Right lobe of liver (tissue), 6 donors: ENCODE data around the gene NIT2. TPM values are rescaled to one million over a fixed set of nuclear protein-coding genes. Genes with fewer than 3 reads are reported as not detected.

Experiments
- ATAC-seq, 4 donors: fragments of 200-7000 bp; cut with Tn5 transposase; one replicate each; pipeline ENCODE4 v1.9.1; 2020; ENCODE audit warnings: mild to moderate bottlenecking in 4 of 4, moderate library complexity in 4 of 4
- DNase-seq, 3 donors: peaks; one replicate each; pipeline ENCODE4 v3.0.0-alpha.2; 2020
- H3K27ac ChIP-seq, 3 donors: fragments of 200-600 bp; one replicate each; pipeline ENCODE4 v1.8.0; 2022
- H3K27me3 ChIP-seq, 2 donors: fragments of 200-600 bp; one replicate each; pipeline ENCODE4 v1.8.0; 2022
- H3K36me3 ChIP-seq, 4 donors: fragments of 200-600 bp; sonication (generic) in 1 of 4; one replicate each; pipeline versions ENCODE4 v1.5.1 to v1.8.0; 2017 to 2022; ENCODE audit warnings: control low read depth in 1 of 4
- H3K4me1 ChIP-seq, 4 donors: fragments of 200-600 bp; sonication (generic) in 1 of 4; one replicate each; pipeline versions ENCODE4 v1.5.1 to v1.8.0; 2017 to 2022; ENCODE audit warnings: control low read depth in 1 of 4
- H3K4me3 ChIP-seq, 3 donors: fragments of 200-600 bp; one replicate each; pipeline ENCODE4 v1.8.0; 2022
- H3K9me3 ChIP-seq, 4 donors: fragments of 200-600 bp; sonication (generic) in 1 of 4; one replicate each; pipeline versions ENCODE4 v1.5.1 to v1.8.0; 2017 to 2022; ENCODE audit warnings: control low read depth in 1 of 4
- CTCF ChIP-seq, 4 donors: fragments of 200-600 bp in 3 of 4; fragments of 450-650 bp in 1 of 4; IDR thresholded peaks; one replicate each; pipeline versions ENCODE4 v1.5.1 to v1.8.0; 2016 to 2022; ENCODE audit warnings: antibody characterized with exemption in 4 of 4, mild to moderate bottlenecking in 2 of 4
- POLR2A ChIP-seq: fragments of 450-650 bp; IDR thresholded peaks from one replicate; pipeline ENCODE4 v1.6.1; 2017; ENCODE audit warnings: antibody characterized with exemption, mild to moderate bottlenecking
- WGBS: methylation state at CpG from one replicate; pipeline ENCODE4 v1.1.6; 2018; ENCODE audit warnings: low coverage, low lambda C conversion rate; ENCODE audit not compliant: insufficient coverage; ENCODE audit errors: missing lambda C conversion rate; 5-methylcytosine and 5-hydroxymethylcytosine counted together
- intact Hi-C, 2 donors: fragments of 100-400 bp; cut with DNase I; formaldehyde crosslinking; loops; one replicate each; pipeline versions ENCODE4 v1.11.2 to v1.14.1; 2022
- total RNA-seq, 6 experiments: library from RNA; depleted of rRNA in 2 of 6; stranded (reverse); fragments of >200 nt in 2 of 6; fragmentation: NEBNext Ultra II Directional in 3 of 6; extraction: Animal tissue kit (Norgen Biotek cat#: 25700) in 3 of 6; gene quantifications; one replicate each; pipeline versions ENCODE4 v1.1.0 to v1.2.4, GENCODE V29; 2016 to 2023
- donor health status: DM: no; HTN: yes; CAD: no.
- donor health status: DM: no; HTN: no; CAD: no.
- donor health status: DM: no; HTN: no; CAD: no.
- donor health status: DM: no; HTN: yes; CAD: no.
- donor health status: DM: no; HTN: yes; CAD: no.

The NIT2 gene
- total RNA-seq, 6 experiments from 2014 or later = 43.5 to 141 (median 103) TPM

- WGBS = 15% methylated on average over 2 of the region's 2 CpGs
- Histone ChIP-seq H3K4me3 (no peak overlapping the region), H3K9me3 (no peaks in the 10 kb centered on the region), H3K27ac (peak overlapping the region in 1 of 3 donors; percentile 35), H3K27me3 (no peaks in the 10 kb centered on the region), H3K4me1 (peaks cover 0 to 4% (median 0%) of the 10 kb centered on the region in 4 donors), H3K36me3 (peaks cover 0 to 10% (median 5%) of the 10 kb centered on the region in 4 donors)
- ATAC-seq (peak; percentile 45 to 79 (median 68)), DNase-seq (no peak)
- intact Hi-C loops = loop anchor here in 1 of 2 donors (10.0 kb wide), 1 partner anchor 404 kb away; no protein-coding TSS in a partner anchor
- TF ChIP-seq POLR2A (no peak), CTCF (IDR thresholded peaks at IDR 0.05) (no peak)
Observed at GRCh38 chr3:100311011-100311410, 23.5 kb upstream of the NIT2 start.

GRCh38 chr3:100316641-100317069 lies 17.9 kb upstream of the NIT2 start:
- no peak overlapping the region for H3K4me3 ChIP-seq
- no peaks in the 10 kb centered on the region for H3K27me3 ChIP-seq
- intact Hi-C loops = loop anchor here in 1 of 2 donors (10.0 kb wide), 1 partner anchor 398 kb away; no protein-coding TSS in a partner anchor
- H3K27ac ChIP-seq = peak overlapping the region in 2 of 3 donors; percentile 35 to 51
- TF ChIP-seq CTCF (IDR thresholded peaks at IDR 0.05) (peak; percentile 77 to 86 (median 79)), POLR2A (no peak)
- DNase-seq (peak; percentile 46 to 71 (median 66)), ATAC-seq (peak; percentile 97 to 99 (median 98))
- H3K4me1 ChIP-seq = peaks cover 0 to 15% (median 3%) of the 10 kb centered on the region in 4 donors
- H3K9me3 ChIP-seq = no peaks in the 10 kb centered on the region
- peaks cover 0 to 7% (median 3%) of the 10 kb centered on the region in 4 donors for H3K36me3 ChIP-seq
- WGBS = 11% methylated on average over 8 of the region's 8 CpGs

DNA sequence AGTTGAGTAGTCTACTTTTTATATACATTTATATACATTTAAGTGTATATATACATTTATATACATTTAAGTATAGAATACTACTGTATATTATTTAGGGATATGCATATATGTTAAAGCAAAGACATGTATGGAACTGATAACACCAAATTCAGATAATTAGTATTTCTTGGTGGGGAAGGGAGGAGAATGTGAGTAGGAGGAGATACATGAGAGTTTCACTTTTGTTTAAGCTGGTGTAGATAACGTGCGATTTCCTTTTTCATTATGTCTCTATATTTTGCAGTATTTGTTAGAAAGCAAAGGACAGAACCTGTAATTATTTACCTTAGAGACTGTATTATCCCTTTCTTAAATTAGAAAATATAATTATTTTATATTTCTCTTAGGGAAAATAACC lies 16.6 kb upstream of the NIT2 start:
- intact Hi-C loops = loop anchor here in 1 of 2 donors (10.0 kb wide), 1 partner anchor 397 kb away; no protein-coding TSS in a partner anchor

GRCh38 chr3:100319951-100320350 lies 14.6 kb upstream of the NIT2 start:
- Histone ChIP-seq H3K4me3 (no peak overlapping the region), H3K27me3 (no peaks in the 10 kb centered on the region), H3K4me1 (peaks cover 0 to 33% (median 9%) of the 10 kb centered on the region in 4 donors), H3K9me3 (no peaks in the 10 kb centered on the region), H3K36me3 (peaks cover 0 to 7% (median 3%) of the 10 kb centered on the region in 4 donors), H3K27ac (no peak overlapping the region)
- intact Hi-C loops = loop anchor here in 1 of 2 donors (10.0 kb wide), 1 partner anchor 395 kb away; no protein-coding TSS in a partner anchor
- 97% methylated on average over 2 of the region's 2 CpGs for WGBS
- DNase-seq (no peak), ATAC-seq (no peak)
- TF ChIP-seq CTCF (IDR thresholded peaks at IDR 0.05) (no peak), POLR2A (no peak)

More for the DNA sequence above, 16.6 kb upstream of the NIT2 start:
- Histone ChIP-seq H3K4me1 (peaks cover 0 to 15% (median 3%) of the 10 kb centered on the region in 4 donors), H3K27me3 (no peaks in the 10 kb centered on the region), H3K36me3 (peaks cover 0 to 7% (median 3%) of the 10 kb centered on the region in 4 donors), H3K4me3 (peak overlapping the region in 1 of 3 donors; percentile 14), H3K27ac (peak overlapping the region in 2 of 3 donors; percentile 35 to 51), H3K9me3 (no peaks in the 10 kb centered on the region)
- ATAC-seq = peak in 3 of 4 donors; percentile 19 to 49 (median 35)
- no peak for DNase-seq
- 13% methylated on average over 2 of the region's 2 CpGs for whole genome bisulfite sequencing
- no peak for TF ChIP-seq CTCF (IDR thresholded peaks at IDR 0.05)
- TF ChIP-seq POLR2A = no peak
